ENCODE measurements around the gene MUC2. TPM values are rescaled to one million over a fixed set of nuclear protein-coding genes. Genes with fewer than 3 reads are reported as not detected.

Gene MUC2
- total and polyA plus RNA-seq, 2 experiments from 2014 or later: not detected

- ATAC-seq (no peak), DNase-seq (ENCODE audit: low spot score) (no peak)
- no peak overlapping the region for H3K4me2 ChIP-seq
- Mint-ChIP-seq H3K27me3 (ENCODE audit: insufficient read depth, low read depth, poor library complexity) (peaks cover 15% of the 10 kb centered on the region), H3K27ac (no peak overlapping the region), H3K9me3 (no peaks in the 10 kb centered on the region), H3K4me1 (no peaks in the 10 kb centered on the region), H3K36me3 (ENCODE audit: low read depth) (no peaks in the 10 kb centered on the region; the same call in 2 of the 3 replicates), H3K4me3 (no peak overlapping the region)
- no peaks in the 10 kb centered on the region for H4K20me1 ChIP-seq (replicated peaks; ENCODE audit: insufficient read depth)
- H3K9me2 ChIP-seq (ENCODE audit: insufficient read depth): no peaks in the 10 kb centered on the region
- no peaks in the 10 kb centered on the region for H3K36me3 ChIP-seq (ENCODE audit: insufficient read depth)
- H3K27me3 ChIP-seq (ENCODE audit: insufficient read depth): no peaks in the 10 kb centered on the region
- no peak overlapping the region for H3K4me3 ChIP-seq
- no peaks in the 10 kb centered on the region for H3F3A ChIP-seq (replicated peaks; ENCODE audit: low read depth)
- no peak overlapping the region for H2AFZ ChIP-seq
- H3K27ac ChIP-seq (ENCODE audit: low read depth): no peak overlapping the region
- no peak for TF ChIP-seq ZNF462 (CRISPR knock-in tag; IDR thresholded peaks at IDR 0.05)
- H3K4me1 ChIP-seq (ENCODE audit: insufficient read depth): no peaks in the 10 kb centered on the region
- no peaks in the 10 kb centered on the region for H3K79me2 ChIP-seq (replicated peaks; ENCODE audit: insufficient read depth)
Observed at GRCh38 chr11:1031121-1031899, 43.4 kb upstream of the MUC2 start.

DNA sequence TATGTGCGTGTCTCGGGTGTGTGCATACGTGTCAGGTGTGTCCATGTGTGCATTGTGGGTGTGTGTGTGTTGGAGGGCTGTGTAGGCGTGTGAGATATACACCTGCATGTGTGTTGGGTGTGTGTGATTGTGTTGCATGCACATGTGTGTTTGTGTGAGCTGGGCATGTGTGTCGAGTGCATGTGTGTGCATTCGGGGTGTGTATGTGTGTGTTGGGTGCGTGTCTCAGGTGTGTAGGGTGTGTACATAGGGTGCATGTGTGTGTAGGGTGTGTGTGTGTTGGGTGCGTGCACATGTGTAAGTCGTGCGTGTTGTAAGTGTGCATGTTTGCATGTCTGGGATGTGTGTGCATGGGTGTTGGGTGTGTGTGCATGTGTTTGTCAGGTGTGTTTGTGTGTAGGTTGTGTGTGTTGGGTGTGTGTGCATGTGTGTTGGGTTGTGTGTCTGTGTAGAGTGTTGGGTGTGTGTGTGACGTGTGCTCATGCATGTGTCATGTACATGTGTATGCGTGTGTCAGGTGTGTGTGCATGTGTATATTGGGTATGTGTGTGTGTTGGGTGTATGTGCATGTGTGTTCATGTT lies 42.3 kb upstream of the MUC2 start:
- H3K4me1 ChIP-seq (ENCODE audit: insufficient read depth): no peaks in the 10 kb centered on the region
- no peak overlapping the region for H3K4me2 ChIP-seq
- ATAC-seq (no peak), DNase-seq (ENCODE audit: low spot score) (no peak)
- H3K9me2 ChIP-seq (ENCODE audit: insufficient read depth): no peaks in the 10 kb centered on the region
- no peak overlapping the region for H3K4me3 ChIP-seq
- no peaks in the 10 kb centered on the region for H3K79me2 ChIP-seq (replicated peaks; ENCODE audit: insufficient read depth)
- H3K27ac Mint-ChIP-seq: no peak overlapping the region
- no peak for TF ChIP-seq EZH2phosphoT487 (IDR thresholded peaks at IDR 0.05; ENCODE audit: unreplicated experiment)
- TF ChIP-seq NANOG (IDR thresholded peaks at IDR 0.05; ENCODE audit: borderline replicate concordance): no peak
- no peak for TF ChIP-seq CREB1 (CRISPR knock-in tag; IDR thresholded peaks at IDR 0.05; ENCODE audit: low read depth)
- TF ChIP-seq ZNF462 (CRISPR knock-in tag; IDR thresholded peaks at IDR 0.05): no peak
- H3K36me3 ChIP-seq (ENCODE audit: insufficient read depth): no peaks in the 10 kb centered on the region
- no peak overlapping the region for H3K27ac ChIP-seq (ENCODE audit: low read depth)
- H3K27me3 Mint-ChIP-seq (ENCODE audit: insufficient read depth, low read depth, poor library complexity): peaks cover 15% of the 10 kb centered on the region
- no peaks in the 10 kb centered on the region; the same call in 2 of the 3 replicates for H3K36me3 Mint-ChIP-seq (ENCODE audit: low read depth)
- no peaks in the 10 kb centered on the region for H3K27me3 ChIP-seq (ENCODE audit: insufficient read depth)
- H3K9me3 Mint-ChIP-seq: no peaks in the 10 kb centered on the region
- no peaks in the 10 kb centered on the region for H4K20me1 ChIP-seq (replicated peaks; ENCODE audit: insufficient read depth)
- no peaks in the 10 kb centered on the region for H3F3A ChIP-seq (replicated peaks; ENCODE audit: low read depth)
- no peaks in the 10 kb centered on the region for H3K4me1 Mint-ChIP-seq
- H3K4me3 Mint-ChIP-seq: no peak overlapping the region
- H2AFZ ChIP-seq: no peak overlapping the region
